Left ventricle myocardium inferior (tissue), 1 donor: ENCODE results near the gene CHGA. TPM values are rescaled to one million over a fixed set of nuclear protein-coding genes. Genes with fewer than 3 reads are reported as not detected.

Experiments used
- DNase-seq: peaks from one replicate; pipeline ENCODE4 v3.0.0-alpha.2; 2020
- H3K27ac ChIP-seq: fragments of 200-600 bp; replicated peaks from 2 replicates; pipeline ENCODE4 v1.8.0; 2021
- H3K27me3 ChIP-seq: fragments of 200-600 bp; 2 replicates; pipeline ENCODE4 v1.8.0; 2021; ENCODE audit warnings: low read depth
- H3K36me3 ChIP-seq: fragments of 200-600 bp; 2 replicates; pipeline ENCODE4 v1.8.0; 2021
- H3K4me1 ChIP-seq: fragments of 200-600 bp; 2 replicates; pipeline ENCODE4 v1.8.0; 2021
- H3K4me3 ChIP-seq: fragments of 200-600 bp; 2 replicates; pipeline ENCODE4 v1.8.0; 2021; ENCODE audit warnings: mild to moderate bottlenecking, moderate library complexity
- H3K9me3 ChIP-seq: fragments of 200-600 bp; replicated peaks from 2 replicates; pipeline ENCODE4 v1.8.0; 2021
- CTCF ChIP-seq: fragments of 200-600 bp; IDR thresholded peaks from 2 replicates; pipeline ENCODE4 v1.8.0; 2021; ENCODE audit warnings: antibody characterized with exemption, mild to moderate bottlenecking, borderline replicate concordance
- intact Hi-C: fragments of 100-400 bp; cut with micrococcal nuclease; formaldehyde crosslinking; loops from one replicate; pipeline ENCODE4 v1.11.0; 2022
- total RNA-seq: library from RNA; stranded (reverse); fragmentation: NEBNext Ultra II Directional; extraction: Animal tissue kit (Norgen Biotek cat#: 25700); gene quantifications from one replicate; pipeline ENCODE4 v1.2.1, GENCODE V29; 2021
- donor health status: DM: no; HTN: yes; CAD: no; lungs with severe emphysema.

Gene CHGA
- total RNA-seq, 1 donor from 2014 or later = not detected

- no peaks in the 10 kb centered on the region for H3K27me3 ChIP-seq
- H3K4me1 ChIP-seq = no peaks in the 10 kb centered on the region
- no peak overlapping the region for H3K27ac ChIP-seq
- DNase-seq = no peak
- no peak for TF ChIP-seq CTCF
- peaks cover 7% of the 10 kb centered on the region for H3K36me3 ChIP-seq
- no peak overlapping the region for H3K4me3 ChIP-seq
- no peaks in the 10 kb centered on the region for H3K9me3 ChIP-seq
- intact Hi-C loops = no loop called here
These were observed 8.0 kb downstream of the CHGA start for GRCh38 chr14:92930737-92931602.

GRCh38 chr14:92931681-92932447 is 8.9 kb downstream of the CHGA start:
- no peak overlapping the region for H3K4me3 ChIP-seq
- H3K36me3 ChIP-seq = peaks cover 15% of the 10 kb centered on the region
- TF ChIP-seq CTCF = no peak
- H3K27ac ChIP-seq = no peak overlapping the region
- no peaks in the 10 kb centered on the region for H3K4me1 ChIP-seq
- H3K27me3 ChIP-seq = no peaks in the 10 kb centered on the region
- intact Hi-C loops = no loop called here
- no peaks in the 10 kb centered on the region for H3K9me3 ChIP-seq
- DNase-seq = no peak

GRCh38 chr14:92932448-92933395 is 9.8 kb downstream of the CHGA start:
- H3K4me1 ChIP-seq = no peaks in the 10 kb centered on the region
- no peaks in the 10 kb centered on the region for H3K27me3 ChIP-seq
- no peak for TF ChIP-seq CTCF
- peaks cover 15% of the 10 kb centered on the region for H3K36me3 ChIP-seq
- H3K27ac ChIP-seq = no peak overlapping the region
- H3K4me3 ChIP-seq = no peak overlapping the region
- intact Hi-C loops = no loop called here
- DNase-seq = no peak
- no peaks in the 10 kb centered on the region for H3K9me3 ChIP-seq

DNA sequence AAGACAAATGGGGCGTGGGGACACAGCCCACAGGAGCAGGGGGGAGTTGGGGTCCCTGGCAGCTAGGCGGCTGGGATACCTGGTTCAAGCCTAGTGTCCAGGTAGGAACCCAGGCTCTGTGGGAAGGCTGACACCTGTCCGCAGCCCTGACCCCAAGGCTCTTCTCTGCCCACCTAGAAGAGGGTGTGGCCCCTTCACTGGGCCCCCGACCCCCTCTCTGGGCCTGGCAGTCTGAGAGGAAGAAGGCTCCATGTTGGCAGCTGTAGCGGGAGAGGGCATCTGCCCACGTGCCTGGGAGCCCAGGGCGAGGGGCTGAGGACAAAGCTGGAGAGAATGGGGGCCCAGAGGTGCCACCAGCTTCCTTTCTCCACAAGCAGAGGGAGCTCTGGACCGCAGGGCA is 10.5 kb downstream of the CHGA start:
- Histone ChIP-seq H3K9me3 (no peaks in the 10 kb centered on the region), H3K36me3 (peaks cover 15% of the 10 kb centered on the region), H3K4me1 (peaks cover 3% of the 10 kb centered on the region), H3K27me3 (no peaks in the 10 kb centered on the region), H3K4me3 (no peak overlapping the region), H3K27ac (no peak overlapping the region)
- DNase-seq = no peak
- intact Hi-C loops = no loop called here
- no peak for TF ChIP-seq CTCF
